Measurements from ENCODE around the gene ZNF85.
"Not testable (repeated sequence)": the region's sequence is repeated elsewhere in the genome, so short reads cannot be mapped to it uniquely, and the experiment has no call there.

ZNF85 gene

DNA sequence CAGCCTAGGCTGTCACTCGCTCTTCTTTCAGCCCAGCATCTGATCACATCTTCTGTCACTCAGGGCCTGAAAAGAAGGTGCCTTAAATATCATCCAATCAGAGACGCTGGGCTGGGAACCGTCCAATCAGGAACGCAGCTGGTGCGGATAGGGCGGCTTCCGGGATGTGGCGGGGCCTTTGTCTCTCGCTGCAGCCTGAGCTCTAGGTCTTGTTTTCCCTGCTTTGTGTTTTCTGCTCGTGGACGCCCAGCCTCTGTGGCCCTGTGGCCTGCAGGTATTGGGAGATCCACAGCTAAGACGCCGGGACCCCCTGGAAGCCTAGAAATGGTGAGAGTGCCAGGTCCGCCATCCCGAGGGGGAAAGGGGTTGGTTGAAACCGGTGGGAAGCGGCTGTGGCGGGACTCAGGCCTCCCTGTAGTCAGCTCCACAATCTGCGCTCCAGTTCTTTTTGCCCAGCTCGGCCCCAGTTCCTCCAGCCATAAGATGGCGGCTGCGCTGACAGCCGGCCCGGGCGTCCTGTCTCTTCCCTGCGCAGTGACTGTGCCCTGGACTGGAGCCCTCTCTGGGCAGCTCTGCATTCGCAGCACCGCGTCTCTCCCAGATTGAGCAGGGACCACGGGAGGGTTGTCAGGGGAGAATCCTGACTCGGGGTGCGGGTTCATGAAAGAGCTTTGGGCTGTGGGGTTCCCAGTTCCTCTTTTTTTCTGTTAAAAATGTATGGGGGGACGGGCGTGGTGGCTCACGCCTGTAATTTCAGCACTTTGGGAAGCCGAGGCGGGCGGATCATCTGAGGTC is at the start of gene ZNF85:
Gene ZNF85 (plus strand): TSS at position 175 of the 795 bp plus-strand sequence. CDS start 150 bp downstream, at position 325.
- peak; percentile 91 for DNase-seq

DNA sequence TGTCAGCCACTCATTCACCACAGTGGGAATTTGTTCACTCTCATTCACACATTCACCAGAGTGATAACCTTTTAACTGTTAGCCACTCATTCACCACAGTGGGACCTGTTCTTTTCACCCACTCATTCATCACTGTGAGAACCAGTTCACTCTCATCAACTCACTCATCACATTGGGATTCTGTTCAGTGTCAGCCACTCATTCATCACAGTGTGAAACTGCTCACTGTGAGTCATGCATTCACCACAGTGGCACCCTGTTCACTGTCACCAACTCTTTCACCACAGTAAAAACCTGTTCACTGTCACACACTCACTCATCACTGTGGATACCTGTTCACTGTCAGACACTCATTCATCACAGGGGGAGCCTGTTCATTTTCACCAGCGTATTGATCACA is 43.5 kb upstream of the ZNF85 start:
- DNase-seq, result no peak

DNA sequence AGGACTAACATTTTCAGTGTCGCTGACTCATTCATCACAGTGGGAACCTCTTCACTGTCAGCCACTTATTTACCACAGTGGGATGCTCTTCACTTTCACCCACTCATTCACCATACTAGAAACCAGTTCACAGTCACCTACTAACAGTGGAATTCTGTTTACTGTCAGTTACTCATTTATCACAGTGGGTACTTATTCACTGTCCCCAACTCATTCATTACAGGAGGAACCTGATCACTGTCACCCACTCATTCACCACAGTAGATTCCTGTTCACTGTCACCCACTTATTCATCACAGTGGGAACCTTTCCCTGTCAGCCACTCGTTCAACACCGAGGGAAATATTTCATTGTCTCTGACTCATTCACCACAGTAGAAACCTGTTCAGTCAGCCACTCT is 10.1 kb upstream of the ZNF85 start:
- no peak for DNase-seq

DNA sequence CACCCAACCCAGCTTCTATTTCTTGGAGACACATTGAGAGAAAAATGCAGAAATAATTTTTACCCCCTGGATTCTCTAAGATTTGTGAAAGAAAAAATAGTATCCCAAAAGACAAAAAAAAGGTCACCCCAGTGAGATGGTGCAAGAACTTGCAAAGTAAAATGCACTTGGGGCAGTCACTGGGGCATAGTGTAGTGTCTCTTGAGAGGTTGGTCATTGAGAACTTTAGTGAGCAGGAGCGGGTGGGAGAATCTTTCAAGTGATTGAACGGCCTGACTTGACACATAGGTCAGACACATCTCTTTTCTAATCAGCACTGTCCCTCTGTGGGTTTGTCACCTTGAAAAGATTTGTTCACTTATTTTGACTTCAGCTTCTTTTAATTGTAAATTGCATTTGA is 2.4 kb downstream of the ZNF85 start:
- no peak for DNase-seq

DNA sequence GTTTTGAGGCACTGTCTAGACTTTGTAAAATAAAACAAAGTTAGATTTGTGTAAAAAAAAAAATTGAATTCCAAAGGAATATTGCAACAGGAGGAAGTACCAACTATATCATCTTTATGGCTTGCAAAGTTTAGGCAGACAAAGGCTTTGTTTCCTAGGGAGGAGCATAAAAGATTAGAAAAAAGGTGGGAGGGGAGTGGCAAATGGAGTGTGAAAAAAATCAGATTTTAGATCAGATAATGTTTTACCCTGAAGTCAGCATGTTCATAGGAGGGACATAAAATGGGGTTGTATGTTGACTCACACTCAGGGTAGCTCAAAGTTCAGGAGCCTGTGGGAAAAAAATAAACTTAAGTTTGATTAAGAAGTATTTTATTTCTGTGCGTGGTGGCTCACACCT is 3.7 kb downstream of the ZNF85 start:
- DNase-seq, result no peak

DNA sequence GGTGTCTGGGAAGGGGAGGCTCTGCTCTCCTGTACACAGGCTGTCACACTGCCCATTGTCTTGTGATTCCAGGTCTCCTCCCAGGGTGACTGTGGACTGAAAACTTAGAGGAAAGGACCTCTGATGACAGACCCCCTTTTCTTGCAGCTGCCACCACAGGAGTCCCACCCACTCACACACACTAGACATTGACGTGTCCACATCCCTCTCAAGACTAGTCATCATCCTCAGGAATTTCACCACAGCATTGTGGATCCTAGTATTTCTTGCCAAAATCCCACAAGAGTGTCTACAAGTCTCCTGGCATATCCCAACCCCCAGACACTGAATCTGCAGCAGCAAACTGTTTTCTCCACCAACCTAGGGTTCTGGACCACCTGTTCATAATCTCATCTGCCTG is 5.3 kb downstream of the ZNF85 start:
- no peak for DNase-seq

DNA sequence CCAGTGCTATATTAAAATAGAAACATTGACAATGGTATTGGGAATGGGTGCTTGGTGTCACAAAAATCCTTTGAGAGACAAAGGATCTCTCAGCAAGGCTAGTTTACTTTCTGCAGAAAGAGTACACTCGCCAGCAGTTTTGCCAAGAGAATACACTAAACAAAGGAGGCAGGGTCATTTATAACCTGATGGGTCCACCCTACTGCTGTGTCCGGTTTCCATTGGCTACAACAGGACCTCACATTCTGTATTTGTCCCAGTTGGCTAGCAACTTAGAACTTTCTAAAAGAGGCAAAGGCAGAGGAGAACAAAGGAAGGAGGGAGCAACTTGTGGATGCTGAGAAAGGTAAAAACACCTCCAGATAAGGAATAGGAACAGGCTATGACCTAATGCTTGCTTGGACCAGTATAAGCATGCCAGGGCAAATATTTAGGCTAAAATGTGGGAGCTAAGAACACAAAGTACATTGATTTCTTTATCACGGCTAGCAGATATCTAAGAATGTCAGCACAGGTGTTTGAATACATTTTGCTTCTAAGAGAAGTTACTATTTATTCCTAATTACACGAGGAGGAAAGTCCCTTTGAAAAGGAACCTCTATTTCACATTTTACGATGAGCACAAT is 13.4 kb downstream of the ZNF85 start:
- not testable (repeated sequence) for DNase-seq

DNA sequence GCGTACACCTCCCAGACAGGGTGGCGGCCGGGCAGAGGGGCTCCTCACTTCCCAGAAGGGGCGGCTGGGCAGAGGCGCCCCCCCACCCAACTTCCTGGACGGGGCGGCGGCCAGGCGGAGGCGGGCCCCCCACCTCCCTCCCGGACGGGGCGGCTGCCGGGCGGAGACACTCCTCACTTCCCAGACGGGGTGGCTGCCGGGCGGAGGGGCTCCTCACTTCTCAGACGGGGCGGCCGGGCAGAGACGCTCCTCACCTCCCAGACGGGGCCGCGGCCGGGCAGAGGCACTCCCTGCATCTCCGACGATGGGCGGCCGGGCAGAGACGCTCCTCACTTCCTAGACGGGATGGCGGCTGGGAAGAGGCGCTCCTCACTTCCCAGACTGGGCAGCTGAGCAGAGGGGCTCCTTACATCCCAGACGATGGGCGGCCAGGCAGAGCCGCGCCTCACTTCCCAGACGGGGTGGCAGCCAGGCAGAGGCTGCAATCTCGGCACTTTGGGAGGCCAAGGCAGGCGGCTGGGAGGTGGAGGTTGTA is 29.6 kb downstream of the ZNF85 start:
- not testable (repeated sequence) for DNase-seq

DNA sequence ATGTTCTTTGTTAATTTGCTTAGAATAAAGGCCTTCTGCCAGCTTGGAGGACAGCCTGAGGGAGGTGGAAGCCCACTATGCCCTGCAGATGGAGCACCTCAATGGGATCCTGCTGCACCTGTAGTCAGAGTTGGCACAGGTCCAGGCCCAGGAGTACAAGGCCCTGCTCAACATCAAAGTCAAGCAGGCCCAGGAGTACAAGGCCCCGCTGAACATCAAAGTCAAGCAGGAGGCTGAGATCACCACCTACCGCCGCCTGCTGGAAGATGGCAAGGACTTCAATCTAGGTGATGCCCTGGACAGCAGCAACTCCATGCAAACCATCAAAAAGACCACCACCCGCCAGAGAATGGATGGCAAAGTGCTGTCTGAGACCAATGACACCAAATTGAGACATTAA is 41.7 kb downstream of the ZNF85 start:
- DNase-seq, result peak; percentile 16

DNA sequence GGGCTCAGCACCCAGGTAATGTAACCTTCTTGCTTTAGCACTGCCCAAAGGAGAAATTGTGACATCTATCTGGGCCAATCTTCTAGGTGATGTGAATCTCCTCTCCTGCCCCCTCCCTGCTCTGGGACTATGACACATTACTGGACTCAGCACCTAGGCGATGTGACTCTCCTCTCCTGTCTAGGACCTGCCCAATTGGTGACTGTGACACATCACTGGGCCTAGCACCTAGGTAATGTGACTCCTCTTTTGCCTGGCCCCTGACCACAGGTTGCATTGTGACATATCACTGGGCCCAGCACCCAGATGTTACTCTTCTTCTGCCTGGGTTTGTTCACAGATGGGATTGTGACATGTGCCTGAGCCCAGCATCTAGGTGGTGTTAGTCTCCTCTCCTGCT is 45.0 kb downstream of the ZNF85 start:
- DNase-seq, result no peak

DNA sequence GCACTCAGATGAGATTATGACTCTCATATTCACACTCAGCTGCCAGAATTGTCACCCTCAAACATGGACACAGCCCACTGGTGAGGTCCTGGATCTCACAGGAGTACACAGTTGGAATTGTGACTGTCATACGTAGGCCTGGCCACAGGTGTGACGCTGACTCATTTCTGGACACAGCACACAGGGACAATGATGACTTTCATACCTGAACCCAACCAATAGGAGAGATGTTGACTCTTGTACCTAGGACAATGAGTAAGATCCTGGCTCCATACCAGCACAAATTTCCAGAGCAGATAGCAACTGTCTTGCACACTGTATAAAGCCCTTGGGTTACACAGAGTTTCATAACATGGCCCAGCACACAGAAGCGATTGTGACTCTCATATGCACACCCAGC is 46.4 kb downstream of the ZNF85 start:
- no peak for DNase-seq

DNA sequence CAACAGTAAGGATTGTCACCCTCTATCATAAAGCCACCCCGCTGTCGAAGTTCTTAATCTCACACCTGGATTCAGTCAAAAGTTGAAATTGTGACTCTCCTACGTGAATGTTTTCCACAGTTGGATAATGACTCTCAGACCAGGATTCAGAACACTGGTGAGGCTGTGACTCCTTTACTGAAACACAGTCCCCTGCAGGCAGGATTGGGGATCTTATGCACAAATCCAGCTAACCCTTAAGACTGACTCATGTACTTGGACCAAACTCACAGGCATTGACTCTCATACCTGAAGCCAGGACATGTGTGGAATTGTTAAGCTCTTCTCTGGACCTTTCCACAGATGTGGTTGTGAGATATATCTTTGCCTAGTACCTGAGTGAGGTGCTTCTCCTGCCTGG is 46.8 kb downstream of the ZNF85 start:
- DNase-seq, result no peak

DNA sequence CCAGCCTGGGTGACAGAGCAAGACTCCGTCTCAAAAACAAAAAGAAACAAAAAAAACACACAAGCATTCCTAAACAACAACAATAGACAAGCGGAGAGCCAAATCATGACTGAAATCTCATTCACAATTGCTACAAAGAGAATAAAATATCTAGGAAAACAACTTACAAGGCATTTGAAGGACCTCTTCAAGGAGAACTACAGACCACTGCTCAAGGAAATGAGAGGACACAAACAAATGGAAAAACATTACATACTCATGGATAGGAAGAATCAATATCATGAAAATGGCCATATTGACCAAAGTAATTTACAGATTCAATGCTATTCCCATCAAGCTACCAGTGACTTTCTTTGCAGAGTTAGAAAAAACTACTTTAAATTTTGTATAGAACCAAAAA is 69.7 kb downstream of the ZNF85 start:
- DNase-seq, result not testable (repeated sequence)

DNA sequence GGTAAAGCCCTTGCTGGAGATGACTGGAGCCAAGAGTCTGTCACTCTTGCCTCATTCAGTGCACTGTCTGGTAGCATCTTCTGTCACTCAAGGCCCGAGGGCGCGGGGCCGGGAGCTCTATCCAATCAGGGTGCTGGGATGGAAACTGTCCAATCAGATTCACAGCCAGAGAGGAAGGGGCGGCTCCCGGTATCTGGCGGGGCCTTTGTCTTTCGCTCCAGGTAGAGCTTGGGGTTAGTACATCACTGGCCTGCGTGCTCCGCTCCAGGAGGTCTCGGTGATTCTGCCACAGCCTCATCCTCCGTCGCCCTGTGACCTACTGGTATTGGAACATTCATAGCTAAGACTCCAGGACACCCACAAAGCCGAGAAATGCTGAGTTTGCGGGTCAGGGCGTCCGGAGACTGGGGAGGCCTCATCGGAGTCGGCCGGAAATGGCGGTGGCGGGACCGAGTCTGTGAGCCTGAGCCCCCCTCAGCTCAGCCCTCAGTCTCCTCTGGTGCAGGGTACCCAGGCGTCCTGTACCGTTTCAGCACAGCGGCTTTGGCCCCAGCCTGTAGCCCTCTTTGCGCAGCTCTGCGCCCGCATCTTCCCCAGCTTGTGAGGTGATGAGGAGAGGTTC is 76.8 kb downstream of the ZNF85 start:
- DNase-seq, result peak; percentile 93

Data from stimulated activated CD4-positive, alpha-beta T cell treated with anti-CD3 and anti-CD28 coated beads, Interleukin-15, amount 100 ng/mL, for 24 hours (primary cell).